Activated T-cell treated with anti-CD3 and anti-CD28 coated beads, Interleukin-2, amount 50 U/mL, for 48 hours (primary cell): Measurements from ENCODE around the gene PKD1L1.

Experiments used
- DNase-seq, 2 experiments: peaks; one replicate each; pipeline ENCODE4 v3.0.0-alpha.2; 2020

Gene PKD1L1

GRCh38 chr7:47866120-47866519, 82.1 kb downstream of the PKD1L1 start:
- DNase-seq = no peak

GRCh38 chr7:47852330-47853245, 95.7 kb downstream of the PKD1L1 start:
- no peak for DNase-seq

GRCh38 chr7:47847207-47847606, 101.1 kb downstream of the PKD1L1 start:
- DNase-seq = no peak

GRCh38 chr7:47846138-47846836, 102.0 kb downstream of the PKD1L1 start:
- DNase-seq = no peak

- DNase-seq = no peak
Observed at GRCh38 chr7:47844311-47844710, 104.0 kb downstream of the PKD1L1 start.

- no peak for DNase-seq
Observed at GRCh38 chr7:47843291-47843690, 105.0 kb downstream of the PKD1L1 start.

GRCh38 chr7:47839381-47839780, 108.9 kb downstream of the PKD1L1 start:
- no peak for DNase-seq

- no peak for DNase-seq
Observed at GRCh38 chr7:47837826-47838225, 110.4 kb downstream of the PKD1L1 start.

GRCh38 chr7:47836503-47837202, 111.6 kb downstream of the PKD1L1 start:
- DNase-seq = no peak

GRCh38 chr7:47836080-47836479, 112.2 kb downstream of the PKD1L1 start:
- DNase-seq = no peak

GRCh38 chr7:47833211-47833610, 115.1 kb downstream of the PKD1L1 start:
- no peak for DNase-seq

GRCh38 chr7:47832105-47832715, 116.1 kb downstream of the PKD1L1 start:
- no peak for DNase-seq

GRCh38 chr7:47830015-47830414, 118.3 kb downstream of the PKD1L1 start:
- DNase-seq = no peak

GRCh38 chr7:47827871-47828270, 120.4 kb downstream of the PKD1L1 start:
- DNase-seq = no peak

GRCh38 chr7:47827351-47827756, 120.9 kb downstream of the PKD1L1 start:
- no peak for DNase-seq

- DNase-seq = no peak
Observed at GRCh38 chr7:47826754-47827153, 121.5 kb downstream of the PKD1L1 start.

GRCh38 chr7:47819607-47819920, 128.7 kb downstream of the PKD1L1 start:
- DNase-seq = no peak

GRCh38 chr7:47818796-47819606, 129.3 kb downstream of the PKD1L1 start:
- DNase-seq = peak; percentile 61 to 65

- DNase-seq = no peak
Observed at GRCh38 chr7:47817917-47818316, 130.3 kb downstream of the PKD1L1 start.

GRCh38 chr7:47816647-47817046, 131.6 kb downstream of the PKD1L1 start:
- no peak for DNase-seq

GRCh38 chr7:47815867-47816266, 132.4 kb downstream of the PKD1L1 start:
- DNase-seq = no peak

- DNase-seq = no peak
Observed at GRCh38 chr7:47814905-47815613, 133.2 kb downstream of the PKD1L1 start.
